GM18520 (cell line): Measurements from ENCODE around the gene MICAL2.

Experiments
- ATAC-seq: cut with Tn5 transposase; IDR thresholded peaks from one replicate; pipeline ENCODE4 v1.9.1; 2021; ENCODE audit not compliant: unreplicated experiment

MICAL2 gene

DNA sequence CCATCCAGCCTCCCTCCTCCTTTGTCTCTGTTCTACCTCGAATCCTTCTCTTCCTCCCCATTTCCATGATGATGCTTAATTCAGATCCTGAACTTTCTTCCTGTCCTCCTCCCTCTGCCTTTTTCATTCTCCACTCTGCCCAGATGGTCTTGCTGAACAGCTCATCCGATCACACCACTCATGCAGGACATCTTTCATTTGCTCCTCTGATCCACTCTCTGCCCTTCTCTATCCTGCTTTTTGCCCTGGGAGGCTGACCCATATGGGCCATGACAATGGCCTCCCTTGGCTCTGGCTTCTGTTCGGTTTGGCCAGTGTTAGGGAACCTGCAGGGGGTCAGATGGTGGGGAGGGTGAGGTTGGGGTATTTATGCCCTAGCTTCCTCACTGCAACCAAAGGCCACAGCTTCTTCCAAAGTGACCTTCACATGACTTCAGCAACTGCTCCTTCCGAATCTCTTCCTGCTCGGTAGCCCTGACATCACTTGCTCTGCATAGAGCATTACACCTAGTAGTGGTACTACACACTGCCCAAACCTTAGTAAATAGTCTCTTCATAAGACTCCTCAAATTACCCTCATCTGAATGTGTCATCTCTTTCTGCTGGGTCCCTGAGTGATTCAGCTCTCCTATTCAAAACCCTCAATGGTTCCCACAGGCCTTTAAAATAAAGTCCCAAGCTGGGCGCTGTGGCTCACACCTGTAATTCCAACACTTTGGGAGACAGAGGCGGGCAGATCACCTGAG lies 32.7 kb upstream of the MICAL2 start:
- ATAC-seq = no peak

DNA sequence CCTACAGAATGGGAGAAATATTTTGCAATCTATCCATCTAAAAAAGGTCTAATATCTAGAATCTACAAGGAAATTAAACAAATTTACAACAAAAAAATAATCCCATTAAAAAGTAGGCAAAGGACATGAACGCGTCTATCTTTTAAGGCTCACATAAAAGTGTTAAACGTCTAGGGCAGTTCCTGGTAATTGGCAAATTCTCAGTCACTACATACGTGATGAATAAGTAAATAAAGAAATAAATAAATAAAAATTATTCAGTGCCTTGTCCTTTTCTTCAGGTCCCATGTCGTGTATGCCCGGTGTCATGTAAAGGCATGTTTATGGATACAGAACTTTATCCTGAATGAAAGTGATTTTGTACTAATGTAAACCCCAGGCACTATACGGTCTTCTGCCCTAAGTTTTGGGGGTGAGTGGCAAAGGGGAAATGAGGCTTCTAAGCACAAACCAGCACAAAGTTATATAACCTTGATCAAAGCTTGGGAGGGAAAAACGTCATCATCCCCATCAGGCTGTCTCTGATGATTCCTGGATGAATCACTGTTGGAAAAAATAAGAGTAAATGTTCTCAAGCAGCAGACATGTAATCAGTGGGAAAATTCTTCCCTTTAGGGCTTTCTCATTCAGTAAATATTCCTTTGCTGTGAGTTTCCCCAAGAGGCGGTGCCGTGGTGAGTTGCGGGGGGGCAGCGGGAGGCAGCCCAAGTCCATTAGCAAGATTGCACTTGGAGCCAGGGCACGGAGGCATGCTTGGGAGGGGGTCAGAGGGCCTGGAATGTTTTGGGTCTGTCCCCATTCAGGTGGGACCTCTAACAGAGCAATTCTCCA lies 30.4 kb upstream of the MICAL2 start:
- no peak for ATAC-seq

- ATAC-seq = no peak
Measured at GRCh38 chr11:12083380-12083779, 27.0 kb upstream of the MICAL2 start.

GRCh38 chr11:12084256-12084655 lies 26.1 kb upstream of the MICAL2 start:
- no peak for ATAC-seq

DNA sequence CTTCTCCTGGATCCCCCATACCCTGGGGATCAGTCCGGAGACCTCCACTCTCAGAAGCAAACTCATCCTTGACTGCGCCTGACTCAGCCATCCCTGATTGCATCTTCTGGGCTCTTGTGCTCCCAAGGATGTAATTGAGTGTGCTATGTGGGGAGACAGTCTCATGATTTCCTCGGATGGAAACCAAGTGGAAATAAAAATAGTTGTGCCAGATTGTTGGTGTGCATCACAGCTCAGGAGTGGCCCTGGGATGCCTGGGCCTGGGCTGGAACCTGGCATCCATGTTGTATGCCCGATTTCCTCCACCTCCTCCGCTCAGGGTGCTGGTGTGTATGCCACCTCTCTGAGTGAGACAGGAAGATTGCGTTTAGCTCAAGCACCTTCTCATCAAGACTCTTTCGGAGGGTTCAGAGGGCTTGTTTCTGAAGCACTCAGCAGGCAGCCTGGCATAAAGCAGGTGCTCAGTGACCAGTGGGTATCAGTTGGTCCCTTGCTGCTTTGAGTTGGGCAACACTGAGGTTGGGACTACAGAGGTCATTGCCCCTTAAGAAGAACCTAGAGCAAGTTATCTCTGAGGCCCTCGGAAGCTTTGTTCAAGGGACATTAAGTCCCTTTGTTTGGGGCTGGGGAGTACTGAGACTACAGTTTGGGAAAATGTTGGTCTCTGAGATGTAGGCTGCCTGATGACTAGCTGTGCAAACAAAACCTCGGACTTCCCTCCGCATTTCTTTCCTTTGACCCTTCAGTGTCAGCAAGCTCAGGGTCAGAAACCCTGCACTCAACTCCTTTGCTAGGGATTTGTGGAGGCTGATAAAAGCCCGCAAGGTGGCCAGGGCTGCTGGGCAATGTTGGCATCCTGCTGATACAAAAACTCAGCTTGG lies 24.8 kb upstream of the MICAL2 start:
- ATAC-seq = no peak

GRCh38 chr11:12086271-12087074 lies 23.9 kb upstream of the MICAL2 start:
- no peak for ATAC-seq

- peak; percentile 63 for ATAC-seq
Measured at GRCh38 chr11:12087075-12088004, 23.1 kb upstream of the MICAL2 start.

GRCh38 chr11:12088047-12088481 lies 22.3 kb upstream of the MICAL2 start:
- no peak for ATAC-seq

- no peak for ATAC-seq
Measured at GRCh38 chr11:12088531-12088930, 21.9 kb upstream of the MICAL2 start.

DNA sequence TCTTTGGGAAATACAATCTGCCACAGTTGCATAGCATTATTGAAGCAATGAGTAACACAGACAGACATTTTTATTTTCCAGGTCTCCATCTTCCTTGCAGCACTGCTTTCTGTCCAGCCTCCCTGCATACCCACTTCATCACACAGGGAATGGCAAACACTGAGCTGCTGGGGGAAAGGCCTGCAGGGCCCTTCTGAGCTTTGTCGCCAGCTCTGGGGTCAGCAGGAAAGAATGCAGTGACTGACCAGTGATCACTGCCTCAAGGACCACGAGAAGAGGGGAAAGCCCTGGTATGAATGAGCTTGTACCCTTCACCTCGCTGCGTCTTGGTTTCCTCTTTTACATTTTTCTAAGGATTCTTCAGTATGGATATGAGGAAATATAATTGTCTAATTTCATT lies 21.3 kb upstream of the MICAL2 start:
- ATAC-seq = no peak

- no peak for ATAC-seq
Measured at GRCh38 chr11:12089473-12089872, 20.9 kb upstream of the MICAL2 start.

GRCh38 chr11:12090061-12090591 lies 20.3 kb upstream of the MICAL2 start:
- no peak for ATAC-seq

GRCh38 chr11:12090761-12091258 lies 19.6 kb upstream of the MICAL2 start:
- ATAC-seq = no peak

DNA sequence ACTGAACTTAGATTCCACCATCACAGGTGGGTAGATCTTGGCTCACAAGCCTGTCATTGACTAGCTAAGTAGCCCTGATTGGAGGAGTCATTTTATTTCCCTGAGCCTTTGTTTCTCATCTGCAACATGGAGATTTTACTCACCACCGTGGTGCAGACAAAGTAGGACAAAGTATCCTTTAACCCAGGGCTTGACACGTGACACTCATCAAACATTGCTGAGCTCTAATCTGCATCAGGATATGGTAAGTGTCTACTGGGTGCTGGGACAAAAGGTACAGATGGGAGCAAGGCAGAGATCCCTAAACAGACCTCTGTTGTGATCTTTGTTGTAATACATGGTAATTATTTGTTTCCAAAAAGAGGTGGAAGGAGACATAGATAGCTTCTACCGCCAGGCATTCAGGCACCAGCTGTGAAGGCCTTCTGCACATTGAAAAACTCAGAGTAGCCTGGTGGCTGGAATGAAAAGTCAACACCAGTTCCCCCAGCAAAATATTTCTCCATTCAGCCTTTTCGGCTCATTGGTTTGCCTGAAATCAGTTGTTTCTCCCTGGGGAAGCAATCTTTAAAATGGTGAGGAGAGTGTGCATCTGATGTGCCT lies 18.3 kb upstream of the MICAL2 start:
- no peak for ATAC-seq

- ATAC-seq = no peak
Measured at GRCh38 chr11:12092714-12093113, 17.7 kb upstream of the MICAL2 start.

DNA sequence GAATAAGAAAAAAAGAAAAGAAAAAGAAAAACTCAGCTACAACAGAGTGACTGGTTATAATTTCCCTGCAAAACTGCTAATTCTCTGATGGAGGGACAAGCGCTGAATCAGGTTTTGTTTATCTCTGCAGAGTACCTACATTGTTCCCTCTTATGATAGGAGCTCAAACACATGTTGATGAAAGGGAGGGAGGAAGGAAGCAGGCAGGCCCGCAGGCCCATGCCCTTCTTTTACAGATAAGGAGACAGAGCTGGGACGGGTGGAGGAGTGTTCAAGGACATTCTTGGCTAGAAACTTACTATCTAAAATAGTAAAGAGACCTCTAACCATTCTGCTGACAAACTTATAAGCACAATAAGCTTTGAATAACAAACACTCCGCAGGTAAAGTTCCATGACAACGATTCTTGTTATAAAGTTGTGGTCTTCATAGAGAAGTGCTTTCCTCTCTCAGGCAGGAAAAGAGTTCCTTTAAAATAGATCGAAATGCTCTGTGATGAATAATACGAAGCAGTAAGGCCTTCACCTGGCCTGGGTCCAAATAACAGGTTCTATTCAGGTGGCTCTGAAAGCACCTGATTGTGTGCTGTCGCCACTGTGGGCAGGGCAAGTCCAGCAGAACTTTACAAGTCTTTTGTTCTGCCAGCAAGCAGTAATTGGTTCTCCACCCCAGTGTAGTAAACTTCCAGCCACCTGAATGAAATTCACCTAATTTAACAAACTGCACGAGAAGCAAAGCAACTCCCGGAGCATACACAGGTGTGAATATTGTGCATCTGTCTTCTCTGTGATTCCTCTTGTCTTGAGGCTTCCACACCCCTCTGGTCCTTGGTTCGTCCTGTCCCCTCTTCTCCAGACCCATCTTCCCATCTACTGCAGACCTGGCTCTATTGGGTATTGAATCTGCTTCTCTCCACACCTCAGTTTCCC lies 15.3 kb upstream of the MICAL2 start:
- no peak for ATAC-seq

DNA sequence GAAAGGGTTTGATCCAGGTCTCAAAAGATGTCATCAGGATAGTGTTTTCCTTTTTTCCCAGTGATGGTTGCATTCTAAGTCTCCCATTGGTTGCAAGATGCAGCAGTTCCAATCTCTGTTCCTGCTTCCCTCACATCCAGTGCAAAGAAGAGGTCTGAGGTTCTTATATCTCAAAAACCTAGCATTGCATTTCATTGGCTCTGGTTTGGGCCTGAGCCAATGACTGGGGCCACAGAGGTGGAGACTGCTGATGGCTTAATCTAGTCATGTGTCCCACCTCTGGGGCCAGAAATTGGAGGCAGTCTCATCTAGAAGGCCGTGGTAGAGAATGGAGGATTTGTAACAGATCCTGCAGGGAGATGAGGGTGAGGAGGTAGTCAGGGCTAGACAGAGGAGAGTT lies 13.2 kb upstream of the MICAL2 start:
- no peak for ATAC-seq

- no peak for ATAC-seq
Measured at GRCh38 chr11:12098601-12099000, 11.8 kb upstream of the MICAL2 start.
